Fibroblast of pulmonary artery (primary cell): ENCODE results near the gene TASP1.

Experiments used
- DNase-seq: peaks from one replicate; pipeline ENCODE4 v3.0.0-alpha.2; 2010; ENCODE audit warnings: low read depth
- H3K4me3 ChIP-seq: replicated peaks from 2 replicates; pipeline ENCODE4 v1.5.1; 2011; ENCODE audit warnings: low read depth, mild to moderate bottlenecking, control low read depth, low read length, moderate library complexity
- TF ChIP-seq, protein P1 (sequence below): IDR thresholded peaks from 2 replicates; pipeline ENCODE4 v1.5.1; 2011; ENCODE audit warnings: mild to moderate bottlenecking, control low read depth, low read length, inconsistent platforms; ENCODE audit errors: missing control alignments

The TASP1 gene

DNA sequence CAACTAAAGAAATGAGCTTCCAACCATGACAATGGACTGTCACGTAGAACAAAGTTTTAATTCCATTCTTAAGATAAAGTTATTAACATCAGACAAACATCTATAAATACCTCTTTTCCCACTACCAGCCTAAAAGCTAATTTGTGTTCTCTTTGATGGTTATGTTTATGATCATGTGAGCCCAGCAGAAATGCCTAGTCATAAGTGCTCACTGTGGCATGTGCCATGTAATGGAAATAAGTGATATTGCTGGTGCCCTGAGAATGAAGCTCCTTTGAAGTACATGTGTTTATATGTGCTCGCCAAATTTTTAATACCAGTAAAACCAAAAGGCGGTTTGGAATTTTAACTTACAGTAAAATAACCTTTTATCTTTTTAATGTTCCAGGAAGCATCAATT is 211.9 kb downstream of the TASP1 start:
- TF ChIP-seq, protein P1, sequence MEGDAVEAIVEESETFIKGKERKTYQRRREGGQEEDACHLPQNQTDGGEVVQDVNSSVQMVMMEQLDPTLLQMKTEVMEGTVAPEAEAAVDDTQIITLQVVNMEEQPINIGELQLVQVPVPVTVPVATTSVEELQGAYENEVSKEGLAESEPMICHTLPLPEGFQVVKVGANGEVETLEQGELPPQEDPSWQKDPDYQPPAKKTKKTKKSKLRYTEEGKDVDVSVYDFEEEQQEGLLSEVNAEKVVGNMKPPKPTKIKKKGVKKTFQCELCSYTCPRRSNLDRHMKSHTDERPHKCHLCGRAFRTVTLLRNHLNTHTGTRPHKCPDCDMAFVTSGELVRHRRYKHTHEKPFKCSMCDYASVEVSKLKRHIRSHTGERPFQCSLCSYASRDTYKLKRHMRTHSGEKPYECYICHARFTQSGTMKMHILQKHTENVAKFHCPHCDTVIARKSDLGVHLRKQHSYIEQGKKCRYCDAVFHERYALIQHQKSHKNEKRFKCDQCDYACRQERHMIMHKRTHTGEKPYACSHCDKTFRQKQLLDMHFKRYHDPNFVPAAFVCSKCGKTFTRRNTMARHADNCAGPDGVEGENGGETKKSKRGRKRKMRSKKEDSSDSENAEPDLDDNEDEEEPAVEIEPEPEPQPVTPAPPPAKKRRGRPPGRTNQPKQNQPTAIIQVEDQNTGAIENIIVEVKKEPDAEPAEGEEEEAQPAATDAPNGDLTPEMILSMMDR, result no peak
- H3K4me3 ChIP-seq, result no peak overlapping the region
- DNase-seq, result no peak

DNA sequence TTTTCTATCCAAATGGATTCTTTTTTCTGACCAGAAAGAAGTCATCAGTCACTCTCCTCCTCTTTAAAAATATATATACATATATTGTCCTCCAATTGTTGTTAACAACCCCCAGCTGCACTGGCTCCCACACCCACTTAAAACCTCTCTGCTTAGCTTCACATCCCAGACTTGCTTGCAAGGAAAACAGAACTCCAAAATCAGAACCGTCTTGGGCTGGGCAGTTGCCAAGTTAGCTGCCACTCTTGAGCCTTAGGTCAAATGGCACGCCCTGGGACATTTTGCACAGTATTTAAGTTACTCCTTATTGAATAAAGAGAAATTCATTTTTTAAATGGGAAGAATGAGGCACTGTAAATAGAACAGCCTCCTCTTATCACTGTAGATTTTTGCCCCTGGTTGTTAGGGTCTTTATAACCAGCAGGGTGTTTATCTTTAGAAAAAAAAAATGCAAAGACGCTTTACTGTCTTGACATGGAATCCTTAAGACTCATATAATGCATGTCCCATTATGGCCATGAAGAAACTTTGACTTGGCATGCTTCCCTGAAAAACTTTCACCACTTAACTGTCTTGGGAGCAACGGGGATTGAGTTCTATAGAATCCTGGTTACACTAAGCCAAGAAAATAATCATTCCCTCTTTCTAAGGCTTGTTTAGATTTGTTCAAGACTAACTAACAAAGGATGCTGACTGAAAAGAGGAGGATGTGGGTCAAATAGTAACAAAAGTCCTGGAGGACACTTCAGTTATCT is 213.2 kb downstream of the TASP1 start:
- H3K4me3 ChIP-seq, result no peak overlapping the region
- TF ChIP-seq, protein P1, result no peak
- DNase-seq, result peak; percentile 12

DNA sequence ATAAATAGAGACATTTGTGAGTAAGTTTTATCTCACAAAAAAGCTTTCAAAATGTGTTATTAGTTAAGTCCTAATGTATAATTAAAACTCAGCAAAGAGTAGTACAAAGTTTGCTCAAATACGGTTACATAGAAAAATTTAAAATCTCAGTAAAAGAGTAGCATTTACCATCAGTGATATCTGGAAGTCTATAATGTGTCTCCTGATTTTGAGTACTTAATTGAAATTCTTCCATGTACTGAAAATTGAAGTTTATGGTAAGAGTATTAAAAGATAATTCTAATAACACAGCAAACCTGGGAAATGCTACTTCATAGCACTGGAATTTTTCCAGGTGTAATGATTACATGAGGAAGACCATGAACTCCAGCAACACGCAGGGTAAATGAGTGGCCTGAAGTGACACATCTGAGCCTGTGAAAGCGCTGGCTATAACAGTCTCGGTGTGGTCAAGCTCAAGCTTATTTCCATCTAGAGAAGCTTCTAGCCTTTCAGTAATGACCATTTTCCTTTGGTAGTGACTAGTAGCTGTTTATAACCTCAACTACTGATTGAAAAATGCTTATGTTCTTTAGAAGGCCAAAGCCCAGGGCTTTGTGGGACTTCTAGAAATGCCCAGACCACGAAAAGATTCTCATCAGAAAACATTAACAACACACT is 214.4 kb downstream of the TASP1 start:
- no peak for DNase-seq
- TF ChIP-seq, protein P1, result no peak
- no peak overlapping the region for H3K4me3 ChIP-seq

DNA sequence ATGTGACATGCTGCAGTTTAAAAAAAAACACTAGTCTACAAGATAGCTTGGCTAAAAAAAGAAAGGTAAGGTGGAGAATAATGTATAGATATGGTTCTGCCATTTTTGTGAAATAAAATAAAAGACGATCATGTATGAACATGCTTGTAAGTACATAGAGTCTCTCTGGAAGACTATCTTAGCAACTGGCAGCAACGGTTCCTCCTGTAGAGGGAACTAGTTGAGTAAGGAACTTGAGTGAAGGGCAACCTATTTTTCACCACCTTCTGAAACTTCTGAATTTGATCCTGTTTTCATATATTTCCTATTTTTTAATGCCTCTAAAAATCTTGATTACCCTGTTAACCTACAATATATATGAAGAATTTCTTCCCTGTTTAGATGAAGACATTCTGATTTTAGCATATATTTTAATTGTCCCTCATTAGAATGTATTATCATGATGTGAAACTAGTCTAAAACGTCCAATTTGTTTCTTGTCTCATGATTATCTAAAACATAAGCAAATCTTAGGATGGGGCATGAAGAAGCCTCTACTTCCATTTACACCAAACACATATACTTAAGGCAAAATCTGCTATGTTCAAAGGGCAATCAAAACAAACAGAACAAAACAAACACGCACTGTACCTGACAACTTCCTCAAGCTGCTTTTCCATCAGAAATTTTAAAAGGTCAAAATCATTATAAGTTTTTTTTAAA is 215.1 kb downstream of the TASP1 start:
- no peak overlapping the region for H3K4me3 ChIP-seq
- TF ChIP-seq, protein P1, result no peak
- DNase-seq, result no peak

DNA sequence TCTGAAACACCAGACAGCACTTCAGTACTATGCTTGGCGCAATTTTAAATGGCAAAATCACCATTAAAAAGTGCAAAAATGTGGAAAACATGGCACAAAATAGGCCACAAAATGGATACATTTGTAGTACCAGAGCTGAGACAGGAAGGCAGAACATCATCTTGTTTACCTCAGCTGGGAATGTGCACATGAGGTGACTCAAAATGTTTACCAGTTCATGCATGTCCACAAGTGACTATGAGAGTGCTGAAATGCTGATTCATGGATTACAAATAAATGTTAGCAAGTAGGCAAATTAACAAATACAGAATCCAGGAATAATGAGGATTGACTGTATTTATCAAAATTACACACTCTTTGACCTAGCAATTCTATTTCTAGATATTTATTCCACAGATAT is 216.1 kb downstream of the TASP1 start:
- DNase-seq, result no peak
- TF ChIP-seq, protein P1, result no peak
- no peak overlapping the region for H3K4me3 ChIP-seq

DNA sequence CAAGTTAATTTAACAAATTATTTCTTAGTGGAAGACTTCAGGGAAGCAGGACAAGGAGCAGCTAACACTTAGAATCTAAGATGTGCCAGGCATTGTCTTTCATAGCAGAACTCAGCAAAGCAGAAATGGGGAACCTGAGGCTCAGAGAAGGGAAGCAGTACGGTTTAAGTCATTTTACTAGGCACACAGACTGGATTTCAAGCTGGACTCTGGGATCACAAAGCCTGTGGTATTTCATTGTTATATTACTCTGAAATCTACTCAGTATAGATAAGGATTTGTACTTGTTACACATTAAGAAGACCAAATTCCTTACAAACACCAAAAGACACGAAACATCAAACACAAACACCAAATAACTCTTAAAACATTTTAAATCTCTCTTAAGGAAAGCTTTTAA is 218.1 kb downstream of the TASP1 start:
- H3K4me3 ChIP-seq, result no peak overlapping the region
- DNase-seq, result no peak
- TF ChIP-seq, protein P1, result no peak
